Aortic smooth muscle cell (primary cell): ENCODE data around the gene RSPH3. TPM values are rescaled to one million over a fixed set of nuclear protein-coding genes. Genes with fewer than 3 reads are reported as not detected.

Experiments used
- total RNA-seq: library from RNA; depleted of rRNA; stranded (reverse); fragments of >200 nt; gene quantifications from 2 replicates; pipeline ENCODE4 v1.2.3, GENCODE V29; 2014

The RSPH3 gene, protein sequence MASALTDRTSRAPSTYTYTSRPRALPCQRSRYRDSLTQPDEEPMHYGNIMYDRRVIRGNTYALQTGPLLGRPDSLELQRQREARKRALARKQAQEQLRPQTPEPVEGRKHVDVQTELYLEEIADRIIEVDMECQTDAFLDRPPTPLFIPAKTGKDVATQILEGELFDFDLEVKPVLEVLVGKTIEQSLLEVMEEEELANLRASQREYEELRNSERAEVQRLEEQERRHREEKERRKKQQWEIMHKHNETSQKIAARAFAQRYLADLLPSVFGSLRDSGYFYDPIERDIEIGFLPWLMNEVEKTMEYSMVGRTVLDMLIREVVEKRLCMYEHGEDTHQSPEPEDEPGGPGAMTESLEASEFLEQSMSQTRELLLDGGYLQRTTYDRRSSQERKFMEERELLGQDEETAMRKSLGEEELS
- 3.8 and 4.3 TPM in 2 replicates for total RNA-seq

DNA sequence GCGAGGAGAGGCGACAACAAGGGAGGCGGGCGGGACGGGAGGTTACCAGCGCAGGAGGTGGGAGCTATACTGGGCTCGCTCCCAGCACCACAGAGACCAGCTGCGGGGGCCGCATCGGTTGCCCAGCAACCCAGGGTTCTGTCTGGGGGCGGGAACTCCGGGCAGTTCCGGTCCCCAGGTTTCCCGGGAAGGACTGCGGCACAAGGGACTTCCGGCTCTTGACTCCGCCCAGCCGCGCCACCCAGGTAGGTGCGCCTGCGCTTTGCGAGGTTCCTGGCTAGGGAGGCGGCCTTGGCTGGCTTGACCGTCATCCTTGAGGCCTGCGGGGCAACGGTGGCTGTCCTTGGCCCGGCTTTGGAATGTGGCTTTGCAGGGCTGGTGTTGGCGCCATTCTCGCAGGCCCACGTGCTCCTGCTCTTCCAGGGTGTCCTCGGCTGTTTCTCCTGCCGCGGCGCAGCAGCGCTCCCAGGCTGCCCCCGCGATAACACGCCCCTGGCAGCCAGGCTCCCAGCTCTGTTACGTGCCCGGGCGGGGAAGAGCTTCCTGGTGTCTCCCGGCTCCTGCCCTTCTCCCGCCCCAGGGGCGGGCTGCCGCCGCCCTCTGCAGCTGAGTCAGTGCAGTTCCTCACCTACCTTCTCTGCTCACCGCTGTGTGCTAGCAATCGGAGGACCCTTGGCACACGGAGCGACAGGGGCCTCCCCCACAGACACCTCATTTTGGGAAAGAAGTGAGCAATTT is at the start of gene RSPH3:
Gene RSPH3 (minus strand): TSS at position 537 of the 738 bp plus-strand sequence. CDS start 652 bp downstream, outside the sequence.

DNA sequence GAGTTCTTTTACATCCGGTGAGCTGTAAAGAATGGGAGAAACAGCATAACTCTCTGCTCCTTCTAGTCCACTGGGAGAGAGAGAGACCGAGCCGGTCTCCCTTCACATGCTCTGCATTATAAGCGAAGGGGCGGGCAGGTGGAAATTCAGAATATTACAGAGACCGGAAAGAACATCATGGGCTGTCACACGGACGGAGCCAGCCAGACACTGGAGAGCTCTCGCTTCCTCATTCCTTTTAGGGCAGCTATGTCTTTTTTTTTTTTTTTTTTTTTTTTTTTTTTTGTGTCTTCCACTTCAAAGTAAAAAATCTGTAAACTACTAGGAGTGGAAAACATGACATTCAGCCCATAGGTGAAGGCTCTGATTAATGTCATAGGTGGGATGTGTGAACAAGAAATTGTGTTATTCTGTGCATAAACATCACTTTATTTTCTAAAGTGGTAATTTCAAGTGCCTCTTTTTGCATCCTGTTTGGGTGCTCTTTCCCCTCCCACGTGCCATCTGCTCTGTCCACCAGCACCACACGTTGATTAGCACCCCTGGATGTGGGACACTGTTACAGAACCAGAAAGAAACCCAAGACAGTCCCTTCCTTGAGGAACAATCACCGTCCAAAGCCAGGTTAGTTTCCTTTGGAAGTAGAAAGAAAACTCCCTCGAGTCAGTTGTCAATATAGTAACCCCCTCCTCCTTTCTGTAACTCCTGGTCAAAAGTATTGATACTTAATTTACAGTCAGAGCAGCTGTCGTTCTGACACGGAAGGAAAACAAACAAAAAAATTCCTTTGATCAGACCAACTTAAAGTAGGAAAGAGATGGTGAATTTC is 45.1 kb upstream of the RSPH3 start, which contains the start of gene TAGAP:
Gene TAGAP (minus strand): TSS at position 93 of the 829 bp plus-strand sequence. CDS start 845 bp downstream, outside the sequence.

Other genes with a start within 250 kb of the RSPH3 start
- gene EZR, start 180.8 kb downstream of the RSPH3 start, total RNA-seq = 43.0 and 58.9 TPM in 2 replicates
- not detected in 2 replicates for gene TAGAP, start 44.8 kb upstream of the RSPH3 start, total RNA-seq
- gene FNDC1, start 169.2 kb upstream of the RSPH3 start, total RNA-seq = under 0.01 TPM in 1 of 2 replicates, not detected in the other